Osteoblast (primary cell): ENCODE data around the gene WNT3A. TPM values are rescaled to one million over a fixed set of nuclear protein-coding genes. Genes with fewer than 3 reads are reported as not detected.

Experiments used
- DNase-seq: peaks from one replicate; pipeline ENCODE4 v3.0.0; 2011; ENCODE audit warnings: low spot score, mixed read lengths; ENCODE audit not compliant: insufficient read length; ENCODE audit errors: missing footprints
- H2AFZ ChIP-seq: 2 replicates; pipeline ENCODE4 v1.6.0; 2011; ENCODE audit warnings: mild to moderate bottlenecking, low read length
- H3K27ac ChIP-seq: 2 replicates; pipeline ENCODE4 v1.5.1; 2011; ENCODE audit warnings: mild to moderate bottlenecking, low read depth, low read length, moderate library complexity
- H3K27me3 ChIP-seq: 2 replicates; pipeline ENCODE4 v1.6.0; 2012; ENCODE audit warnings: mild to moderate bottlenecking, control low read depth, inconsistent platforms, low read length, moderate library complexity; ENCODE audit not compliant: insufficient read depth
- H3K36me3 ChIP-seq: 2 replicates; pipeline ENCODE4 v1.5.1; 2011; ENCODE audit warnings: mild to moderate bottlenecking, low read length, control low read depth, moderate library complexity; ENCODE audit not compliant: insufficient read depth
- H3K4me1 ChIP-seq: 2 replicates; pipeline ENCODE4 v1.5.1; 2011; ENCODE audit warnings: mild to moderate bottlenecking, low read length, control low read depth, moderate library complexity; ENCODE audit not compliant: insufficient read depth
- H3K4me2 ChIP-seq: 2 replicates; pipeline ENCODE4 v1.6.0; 2011; ENCODE audit warnings: mild to moderate bottlenecking, low read length; ENCODE audit not compliant: insufficient read depth
- H3K4me3 ChIP-seq: fragments of 200-600 bp; sonication (generic); 3 replicates; pipeline ENCODE4 v1.5.1; 2012; ENCODE audit warnings: mild to moderate bottlenecking, low read length, inconsistent platforms; ENCODE audit not compliant: insufficient read depth
- H3K79me2 ChIP-seq: 2 replicates; pipeline ENCODE4 v1.6.0; 2012; ENCODE audit warnings: mild to moderate bottlenecking, low read length, control low read depth, inconsistent platforms; ENCODE audit not compliant: insufficient read depth
- H3K9me3 ChIP-seq: 2 replicates; pipeline ENCODE4 v1.5.1; 2011; ENCODE audit warnings: low read depth, low read length, control low read depth
- H4K20me1 ChIP-seq: 2 replicates; pipeline ENCODE4 v1.6.0; 2012; ENCODE audit warnings: mild to moderate bottlenecking, low read length, control low read depth; ENCODE audit not compliant: insufficient read depth
- small RNA-seq: library from RNA; depleted of rRNA; stranded (forward); fragments of <200 nt; gene quantifications from one replicate; pipeline ENCODE3, GENCODE V24; 2012
- total RNA-seq: library from RNA; depleted of rRNA; stranded (reverse); fragments of >200 nt; gene quantifications from 2 replicates; pipeline ENCODE4 v1.2.3, GENCODE V29; 2012
- TF ChIP-seq, protein P1 (sequence below): IDR thresholded peaks from 2 replicates; pipeline ENCODE4 v1.5.1; 2011; ENCODE audit warnings: mild to moderate bottlenecking, low read depth, low read length, moderate library complexity; ENCODE audit errors: extremely low read depth

Gene WNT3A
- total RNA-seq, 1 donor, result not detected

DNA sequence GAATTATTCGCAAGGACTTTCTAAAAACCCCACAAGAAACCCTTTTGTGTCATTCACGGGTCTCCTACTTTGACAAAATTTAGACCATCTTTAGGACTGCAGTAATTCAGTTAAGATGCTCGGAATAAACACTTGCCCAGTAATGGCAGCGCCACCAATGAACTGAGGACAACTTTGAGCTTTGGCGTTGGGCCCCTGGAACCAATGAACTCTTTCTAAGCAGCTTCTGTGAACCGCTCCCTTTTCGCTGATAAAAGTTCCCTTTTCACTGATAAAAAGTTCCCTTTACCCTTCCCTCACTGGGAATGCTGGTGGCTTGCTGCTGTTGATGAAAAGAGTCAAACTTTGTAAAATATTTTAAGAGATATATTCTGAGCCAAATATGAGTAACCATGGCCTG is 103.8 kb downstream of the WNT3A start:
- Histone ChIP-seq H3K27me3 (no peaks in the 10 kb centered on the region), H3K4me3 (peak overlapping the region; percentile 100), H4K20me1 (no peaks in the 10 kb centered on the region), H3K36me3 (peaks cover 14% of the 10 kb centered on the region), H3K4me2 (peak overlapping the region; percentile 97), H2AFZ (no peak overlapping the region), H3K4me1 (peaks cover 16% of the 10 kb centered on the region), H3K27ac (peak overlapping the region; percentile 94), H3K9me3 (no peaks in the 10 kb centered on the region), H3K79me2 (peaks cover 31% of the 10 kb centered on the region)
- DNase-seq, result no peak
- TF ChIP-seq, protein P1, sequence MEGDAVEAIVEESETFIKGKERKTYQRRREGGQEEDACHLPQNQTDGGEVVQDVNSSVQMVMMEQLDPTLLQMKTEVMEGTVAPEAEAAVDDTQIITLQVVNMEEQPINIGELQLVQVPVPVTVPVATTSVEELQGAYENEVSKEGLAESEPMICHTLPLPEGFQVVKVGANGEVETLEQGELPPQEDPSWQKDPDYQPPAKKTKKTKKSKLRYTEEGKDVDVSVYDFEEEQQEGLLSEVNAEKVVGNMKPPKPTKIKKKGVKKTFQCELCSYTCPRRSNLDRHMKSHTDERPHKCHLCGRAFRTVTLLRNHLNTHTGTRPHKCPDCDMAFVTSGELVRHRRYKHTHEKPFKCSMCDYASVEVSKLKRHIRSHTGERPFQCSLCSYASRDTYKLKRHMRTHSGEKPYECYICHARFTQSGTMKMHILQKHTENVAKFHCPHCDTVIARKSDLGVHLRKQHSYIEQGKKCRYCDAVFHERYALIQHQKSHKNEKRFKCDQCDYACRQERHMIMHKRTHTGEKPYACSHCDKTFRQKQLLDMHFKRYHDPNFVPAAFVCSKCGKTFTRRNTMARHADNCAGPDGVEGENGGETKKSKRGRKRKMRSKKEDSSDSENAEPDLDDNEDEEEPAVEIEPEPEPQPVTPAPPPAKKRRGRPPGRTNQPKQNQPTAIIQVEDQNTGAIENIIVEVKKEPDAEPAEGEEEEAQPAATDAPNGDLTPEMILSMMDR, result no peak

Small RNA genes within 50 kb of the gene (small RNA-seq; reads per million reads assigned to genes)
- gene SEPT14P17, result not detected

Other genes starting within 250 kb of the WNT3A start
- not detected in 2 replicates for gene PRSS38, start 191.3 kb upstream of the WNT3A start, total RNA-seq
- gene WNT9A, start 59.1 kb upstream of the WNT3A start, total RNA-seq, result 0.36 and 0.88 TPM in 2 replicates
- 231 and 248 TPM in 2 replicates for gene ARF1, start 75.7 kb downstream of the WNT3A start, total RNA-seq
- gene C1orf35, start 96.3 kb downstream of the WNT3A start, total RNA-seq, result 5.3 and 5.4 TPM in 2 replicates
- 34.5 and 51.4 TPM in 2 replicates for gene MRPL55, start 102.3 kb downstream of the WNT3A start, total RNA-seq
- 253 and 278 TPM in 2 replicates for gene GUK1, start 133.3 kb downstream of the WNT3A start, total RNA-seq
- 0.88 and 1.4 TPM in 2 replicates for gene GJC2, start 142.9 kb downstream of the WNT3A start, total RNA-seq
- gene IBA57, start 158.8 kb downstream of the WNT3A start, total RNA-seq, result 4.4 and 4.7 TPM in 2 replicates
- gene OBSCN, start 201.0 kb downstream of the WNT3A start, total RNA-seq, result 2.9 and 3.2 TPM in 2 replicates